Neuronal stem cell (in vitro differentiated cells): Measurements from ENCODE around the gene NDUFS4.

Experiments
- DNase-seq: peaks from one replicate; pipeline ENCODE4 v3.0.0-alpha.2; 2013; ENCODE audit warnings: low spot score
- H2AFZ ChIP-seq: one replicate; pipeline ENCODE4 v1.6.1; 2013; ENCODE audit warnings: mild to moderate bottlenecking, low read length, inconsistent platforms
- H2AK5ac ChIP-seq: 2 replicates; pipeline ENCODE4 v1.6.1; 2013; ENCODE audit warnings: low read depth, mild to moderate bottlenecking, inconsistent platforms, low read length, moderate library complexity, mixed read lengths
- H2BK120ac ChIP-seq: 2 replicates; pipeline ENCODE4 v1.6.1; 2013; ENCODE audit warnings: low read depth, mild to moderate bottlenecking, inconsistent platforms, low read length, moderate library complexity, mixed read lengths
- H2BK12ac ChIP-seq: one replicate; pipeline ENCODE4 v1.6.1; 2013; ENCODE audit warnings: low read length, inconsistent platforms
- H2BK15ac ChIP-seq: 2 replicates; pipeline ENCODE4 v1.6.1; 2013; ENCODE audit warnings: mild to moderate bottlenecking, low read length, inconsistent platforms, mixed read lengths
- H2BK5ac ChIP-seq: one replicate; pipeline ENCODE4 v1.6.1; 2013; ENCODE audit warnings: inconsistent platforms, mild to moderate bottlenecking, low read length, moderate library complexity
- H3K14ac ChIP-seq: one replicate; pipeline ENCODE4 v1.6.1; 2013; ENCODE audit warnings: low read length, inconsistent platforms
- H3K18ac ChIP-seq: 2 replicates; pipeline ENCODE4 v1.6.1; 2013; ENCODE audit warnings: low read length, inconsistent platforms
- H3K23ac ChIP-seq: 2 replicates; pipeline ENCODE4 v1.6.1; 2013; ENCODE audit warnings: low read depth, mild to moderate bottlenecking, mixed read lengths, low read length, inconsistent platforms; ENCODE audit not compliant: poor library complexity
- H3K27ac ChIP-seq: replicated peaks from 3 replicates; pipeline ENCODE4 v1.5.1; 2013; ENCODE audit warnings: low read length, inconsistent platforms
- H3K27me3 ChIP-seq, 3 experiments: 2 replicates each; pipeline ENCODE4 v1.6.1; 2013; ENCODE audit warnings: low read length in 3 of 3, mild to moderate bottlenecking in 2 of 3, inconsistent platforms in 1 of 3, low read depth in 1 of 3, mixed read lengths in 1 of 3, moderate library complexity in 1 of 3; ENCODE audit not compliant: control insufficient read depth in 3 of 3, insufficient read depth in 3 of 3
- H3K36me3 ChIP-seq, 2 donors: replicated peaks in 1 of 2; 2 replicates each; pipeline ENCODE4 v1.6.1; 2013; ENCODE audit warnings: low read length in 2 of 2; ENCODE audit not compliant: control insufficient read depth in 2 of 2, insufficient read depth in 2 of 2
- H3K4ac ChIP-seq: 2 replicates; pipeline ENCODE4 v1.6.1; 2013; ENCODE audit warnings: inconsistent platforms, mild to moderate bottlenecking, low read length, moderate library complexity
- H3K4me1 ChIP-seq, 2 donors: 1 replicate in 1 of 2; 2 replicates in 1 of 2; pipeline ENCODE4 v1.6.1; 2013; ENCODE audit warnings: low read length in 2 of 2, low read depth in 1 of 2; ENCODE audit not compliant: control insufficient read depth in 2 of 2, insufficient read depth in 1 of 2
- H3K4me2 ChIP-seq: one replicate; pipeline ENCODE4 v1.6.1; 2013; ENCODE audit warnings: mild to moderate bottlenecking, low read length, inconsistent platforms; ENCODE audit not compliant: insufficient read depth, poor library complexity, severe bottlenecking
- H3K4me3 ChIP-seq, 2 donors: 2 replicates each; pipeline ENCODE4 v1.5.1; 2013; ENCODE audit warnings: low read length in 2 of 2, mild to moderate bottlenecking in 2 of 2, inconsistent platforms in 1 of 2, moderate library complexity in 1 of 2
- H3K79me1 ChIP-seq: one replicate; pipeline ENCODE4 v1.6.1; 2013; ENCODE audit warnings: low read depth, mild to moderate bottlenecking, inconsistent platforms, low read length, moderate library complexity
- H3K9ac ChIP-seq: one replicate; pipeline ENCODE4 v1.6.1; 2013; ENCODE audit warnings: mild to moderate bottlenecking, low read depth, low read length, inconsistent platforms; ENCODE audit not compliant: poor library complexity
- H3K9me3 ChIP-seq, 2 donors: replicated peaks in 1 of 2; 2 replicates each; pipeline versions ENCODE3 to v1.6.1; 2013; ENCODE audit warnings: low read length in 2 of 2, mild to moderate bottlenecking in 2 of 2, inconsistent platforms in 1 of 2, low read depth in 1 of 2, mixed read lengths in 1 of 2, moderate library complexity in 1 of 2; ENCODE audit not compliant: control insufficient read depth in 2 of 2, insufficient read depth in 1 of 2
- H4K8ac ChIP-seq: one replicate; pipeline ENCODE4 v1.6.1; 2013; ENCODE audit warnings: low read depth, mild to moderate bottlenecking, inconsistent platforms, low read length, moderate library complexity
- H4K91ac ChIP-seq: one replicate; pipeline ENCODE4 v1.6.1; 2013; ENCODE audit warnings: low read length, low read depth, mild to moderate bottlenecking, inconsistent platforms; ENCODE audit not compliant: poor library complexity
- WGBS, 2 donors: extraction: QIAGEN DNeasy Blood & Tissue Kit; methylation state at CpG; one replicate each; pipeline ENCODE4 v1.1.7; 2013; ENCODE audit warnings: missing lambda C conversion rate in 2 of 2, mixed read lengths in 1 of 2; ENCODE audit not compliant: insufficient read length in 2 of 2, insufficient replicate concordance in 1 of 2; ENCODE audit errors: extremely low coverage in 2 of 2; 5-methylcytosine and 5-hydroxymethylcytosine counted together

NDUFS4 gene

DNA sequence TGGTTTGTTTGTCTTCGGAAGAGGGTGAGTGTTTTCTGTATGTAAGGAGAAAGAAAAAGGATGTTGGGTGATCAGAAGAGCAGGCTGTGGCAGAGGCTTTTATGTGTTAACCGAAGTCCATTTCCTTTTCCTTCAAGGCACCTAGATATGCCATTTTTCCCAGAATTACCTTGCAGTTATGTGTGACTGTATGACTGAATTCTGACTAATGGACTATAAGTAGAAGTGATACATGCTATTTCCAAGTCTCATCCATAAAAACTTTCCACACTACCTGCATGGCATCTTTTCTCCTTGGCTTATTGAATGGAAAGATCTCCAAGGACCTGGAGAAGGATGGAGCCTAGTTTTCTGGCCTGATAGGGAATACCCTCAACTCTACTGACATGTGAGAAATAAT lies 10.6 kb upstream of the NDUFS4 start:
- no peaks in the 10 kb centered on the region for H3K27me3 ChIP-seq
- H3K4me1 ChIP-seq: peaks cover 5 to 21% of the 10 kb centered on the region in 2 donors
- no peak overlapping the region for H3K18ac ChIP-seq
- no peak overlapping the region for H2AFZ ChIP-seq
- no CpG with 5 or more reads among the region's 2 CpGs for WGBS, 2 donors
- no peak overlapping the region for H3K14ac ChIP-seq
- H3K9me3 ChIP-seq: no peaks in the 10 kb centered on the region
- H3K79me1 ChIP-seq: no peaks in the 10 kb centered on the region
- H3K36me3 ChIP-seq: no peaks in the 10 kb centered on the region
- no peak overlapping the region for H3K4me3 ChIP-seq
- no peak overlapping the region for H2BK5ac ChIP-seq
- no peak overlapping the region for H3K4me2 ChIP-seq
- H3K4ac ChIP-seq: no peak overlapping the region
- H3K23ac ChIP-seq: no peak overlapping the region
- H3K27ac ChIP-seq: no peak overlapping the region
- no peak overlapping the region for H2AK5ac ChIP-seq
- no peak overlapping the region for H4K91ac ChIP-seq
- no peak for DNase-seq
- no peak overlapping the region for H3K9ac ChIP-seq
- H4K8ac ChIP-seq: no peak overlapping the region
- H2BK12ac ChIP-seq: no peak overlapping the region
- H2BK120ac ChIP-seq: no peak overlapping the region
- H2BK15ac ChIP-seq: no peak overlapping the region

DNA sequence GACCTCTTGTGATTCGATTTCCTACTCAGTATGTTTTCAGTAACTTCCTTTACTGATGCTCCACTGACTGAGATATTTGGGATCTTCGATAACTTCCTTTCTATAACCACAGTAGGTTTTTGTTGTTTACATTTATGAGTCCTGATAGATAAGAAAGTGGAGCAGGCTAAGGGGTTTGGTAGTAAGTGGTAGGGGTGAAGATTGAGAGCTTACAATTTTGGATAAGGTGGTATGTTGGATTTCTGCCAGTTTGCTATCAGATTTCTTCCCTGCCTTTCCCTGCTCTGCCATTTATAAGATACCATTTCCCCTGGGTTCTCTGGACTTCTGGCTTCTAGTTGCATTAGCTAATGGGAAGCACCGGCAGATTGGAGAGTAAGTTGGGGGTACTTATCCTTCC lies 7.9 kb upstream of the NDUFS4 start:
- H4K8ac ChIP-seq: no peak overlapping the region
- H3K14ac ChIP-seq: no peak overlapping the region
- no CpG with 5 or more reads among the region's 3 CpGs for WGBS, 2 donors
- no peaks in the 10 kb centered on the region for H3K4me1 ChIP-seq
- H3K4me3 ChIP-seq: no peak overlapping the region
- no peak overlapping the region for H2AK5ac ChIP-seq
- no peaks in the 10 kb centered on the region for H3K79me1 ChIP-seq
- no peaks in the 10 kb centered on the region for H3K9me3 ChIP-seq
- H3K9ac ChIP-seq: no peak overlapping the region
- H3K23ac ChIP-seq: no peak overlapping the region
- no peak overlapping the region for H3K4me2 ChIP-seq
- no peak for DNase-seq
- no peak overlapping the region for H3K27ac ChIP-seq
- no peak overlapping the region for H3K4ac ChIP-seq
- H3K36me3 ChIP-seq: no peaks in the 10 kb centered on the region
- no peak overlapping the region for H3K18ac ChIP-seq
- H3K27me3 ChIP-seq: no peaks in the 10 kb centered on the region
- H2AFZ ChIP-seq: peak overlapping the region; percentile 65
- no peak overlapping the region for H2BK120ac ChIP-seq
- no peak overlapping the region for H4K91ac ChIP-seq
- H2BK12ac ChIP-seq: no peak overlapping the region
- H2BK15ac ChIP-seq: no peak overlapping the region
- H2BK5ac ChIP-seq: no peak overlapping the region

- Histone ChIP-seq H3K23ac (no peak overlapping the region), H3K4me2 (no peak overlapping the region), H2BK120ac (no peak overlapping the region), H3K27ac (no peak overlapping the region), H2AFZ (no peak overlapping the region), H3K9me3 (peaks cover 0 to 10% of the 10 kb centered on the region in 2 donors), H3K18ac (no peak overlapping the region), H3K27me3 (no peaks in the 10 kb centered on the region), H3K4ac (no peak overlapping the region), H2BK5ac (no peak overlapping the region), H2BK12ac (no peak overlapping the region), H3K36me3 (no peaks in the 10 kb centered on the region), H4K8ac (no peak overlapping the region), H3K4me3 (no peak overlapping the region), H2AK5ac (no peak overlapping the region), H3K9ac (no peak overlapping the region), H2BK15ac (no peak overlapping the region), H3K4me1 (no peaks in the 10 kb centered on the region), H4K91ac (no peak overlapping the region), H3K79me1 (no peaks in the 10 kb centered on the region), H3K14ac (no peak overlapping the region)
- no CpG with 5 or more reads among the region's 3 CpGs for WGBS, 2 donors
- no peak for DNase-seq
Observed at GRCh38 chr5:53554444-53554843, 6.0 kb upstream of the NDUFS4 start.

DNA sequence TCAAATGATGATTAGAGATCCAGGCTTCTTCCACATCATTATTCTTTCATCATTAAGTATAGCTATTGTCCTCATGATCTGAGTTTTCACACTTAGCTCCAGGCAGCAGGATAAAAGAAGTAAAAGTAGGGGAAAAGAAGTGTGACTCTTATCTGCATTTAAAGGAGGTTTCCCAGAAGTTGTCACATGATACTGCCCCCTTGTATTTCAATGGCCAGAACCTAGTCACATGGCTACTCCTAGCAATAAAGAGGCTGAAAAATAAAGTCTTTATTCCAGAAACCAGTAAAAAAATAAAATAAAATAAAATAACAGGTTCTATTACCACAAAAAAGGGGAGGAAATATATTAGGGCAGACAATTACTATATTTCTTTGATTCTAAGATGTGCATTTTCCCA lies 5.3 kb upstream of the NDUFS4 start:
- DNase-seq: no peak

More for the DNA sequence above, 5.3 kb upstream of the NDUFS4 start:
- Histone ChIP-seq H3K4me3 (no peak overlapping the region), H3K4me1 (no peaks in the 10 kb centered on the region), H2BK120ac (no peak overlapping the region), H3K18ac (no peak overlapping the region), H2AK5ac (no peak overlapping the region), H2BK15ac (no peak overlapping the region), H4K8ac (no peak overlapping the region), H3K27ac (no peak overlapping the region), H2BK5ac (no peak overlapping the region), H3K23ac (no peak overlapping the region), H3K9ac (no peak overlapping the region), H4K91ac (no peak overlapping the region), H3K9me3 (peaks cover 0 to 11% of the 10 kb centered on the region in 2 donors), H3K4ac (no peak overlapping the region), H2BK12ac (no peak overlapping the region), H3K4me2 (no peak overlapping the region), H3K79me1 (no peaks in the 10 kb centered on the region), H2AFZ (peak overlapping the region; percentile 58), H3K14ac (no peak overlapping the region), H3K27me3 (no peaks in the 10 kb centered on the region), H3K36me3 (no peaks in the 10 kb centered on the region)
